Right lobe of liver (tissue), 4 donors: Measurements from ENCODE around the gene ENDOV.

Experiments
- POLR2A ChIP-seq: fragments of 450-650 bp; IDR thresholded peaks from one replicate; pipeline ENCODE4 v1.6.1; 2017; ENCODE audit warnings: antibody characterized with exemption, mild to moderate bottlenecking
- TF ChIP-seq, protein P1 (sequence below), 4 donors: fragments of 200-600 bp in 3 of 4; fragments of 450-650 bp in 1 of 4; IDR thresholded peaks; one replicate each; pipeline versions ENCODE4 v1.5.1 to v1.8.0; 2016 to 2022; ENCODE audit warnings: antibody characterized with exemption in 4 of 4, mild to moderate bottlenecking in 2 of 4
- donor health status: DM: no; HTN: no; CAD: no.
- donor health status: DM: no; HTN: no; CAD: no.
- donor health status: DM: no; HTN: yes; CAD: no.

DNA sequence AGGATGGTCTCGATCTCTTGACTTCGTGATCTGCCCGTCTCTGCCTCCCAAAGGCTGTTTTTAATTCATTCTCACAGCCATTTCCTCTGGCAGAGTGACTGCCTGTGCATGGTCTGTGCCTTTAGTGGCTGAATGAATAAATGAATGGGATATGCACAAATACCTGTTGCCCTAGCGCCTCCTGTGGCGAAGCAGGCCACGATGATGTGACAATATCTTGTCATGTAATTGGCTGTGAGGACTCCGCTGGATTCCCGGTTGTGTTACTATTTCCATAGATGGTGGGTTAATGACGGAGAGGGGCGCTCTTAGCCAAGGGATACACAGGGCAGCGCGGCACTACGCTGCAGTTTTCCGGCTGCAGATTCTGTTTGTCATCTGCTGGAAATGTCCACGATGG is 26.8 kb upstream of the ENDOV start:
- TF ChIP-seq, protein P1, sequence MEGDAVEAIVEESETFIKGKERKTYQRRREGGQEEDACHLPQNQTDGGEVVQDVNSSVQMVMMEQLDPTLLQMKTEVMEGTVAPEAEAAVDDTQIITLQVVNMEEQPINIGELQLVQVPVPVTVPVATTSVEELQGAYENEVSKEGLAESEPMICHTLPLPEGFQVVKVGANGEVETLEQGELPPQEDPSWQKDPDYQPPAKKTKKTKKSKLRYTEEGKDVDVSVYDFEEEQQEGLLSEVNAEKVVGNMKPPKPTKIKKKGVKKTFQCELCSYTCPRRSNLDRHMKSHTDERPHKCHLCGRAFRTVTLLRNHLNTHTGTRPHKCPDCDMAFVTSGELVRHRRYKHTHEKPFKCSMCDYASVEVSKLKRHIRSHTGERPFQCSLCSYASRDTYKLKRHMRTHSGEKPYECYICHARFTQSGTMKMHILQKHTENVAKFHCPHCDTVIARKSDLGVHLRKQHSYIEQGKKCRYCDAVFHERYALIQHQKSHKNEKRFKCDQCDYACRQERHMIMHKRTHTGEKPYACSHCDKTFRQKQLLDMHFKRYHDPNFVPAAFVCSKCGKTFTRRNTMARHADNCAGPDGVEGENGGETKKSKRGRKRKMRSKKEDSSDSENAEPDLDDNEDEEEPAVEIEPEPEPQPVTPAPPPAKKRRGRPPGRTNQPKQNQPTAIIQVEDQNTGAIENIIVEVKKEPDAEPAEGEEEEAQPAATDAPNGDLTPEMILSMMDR (IDR thresholded peaks at IDR 0.05): no peak
- TF ChIP-seq POLR2A: no peak
